ENCODE measurements around the gene WNK2.
A peak's percentile ranks its signal among the peaks of the same experiment; 100 is the strongest.
"Not testable (repeated sequence)": the region's sequence is repeated elsewhere in the genome, so short reads cannot be mapped to it uniquely, and the experiment has no call there.

The WNK2 gene

DNA sequence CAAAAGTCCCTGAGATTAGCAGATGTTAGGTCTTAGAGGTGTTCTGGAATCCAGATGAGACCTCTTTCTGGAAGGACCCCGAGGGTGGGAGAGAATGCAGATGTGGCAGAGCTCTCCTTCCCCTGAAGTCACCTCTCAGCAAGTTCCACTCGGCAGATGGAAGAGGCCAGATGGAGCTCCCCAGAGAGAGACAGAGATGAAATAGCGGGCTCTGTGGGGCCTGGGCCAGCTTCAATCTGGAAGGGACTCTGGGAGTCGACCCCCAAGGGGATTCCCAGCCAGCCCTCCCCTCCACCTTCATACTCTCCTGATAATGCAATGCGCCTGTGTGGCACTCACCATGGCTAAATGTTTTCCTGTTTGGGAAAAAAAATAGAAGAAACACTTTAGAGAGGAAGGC is 60.2 kb downstream of the WNK2 start:
- intact Hi-C loops (cut with DNase I), result no loop called here
- DNase-seq, result no peak

DNA sequence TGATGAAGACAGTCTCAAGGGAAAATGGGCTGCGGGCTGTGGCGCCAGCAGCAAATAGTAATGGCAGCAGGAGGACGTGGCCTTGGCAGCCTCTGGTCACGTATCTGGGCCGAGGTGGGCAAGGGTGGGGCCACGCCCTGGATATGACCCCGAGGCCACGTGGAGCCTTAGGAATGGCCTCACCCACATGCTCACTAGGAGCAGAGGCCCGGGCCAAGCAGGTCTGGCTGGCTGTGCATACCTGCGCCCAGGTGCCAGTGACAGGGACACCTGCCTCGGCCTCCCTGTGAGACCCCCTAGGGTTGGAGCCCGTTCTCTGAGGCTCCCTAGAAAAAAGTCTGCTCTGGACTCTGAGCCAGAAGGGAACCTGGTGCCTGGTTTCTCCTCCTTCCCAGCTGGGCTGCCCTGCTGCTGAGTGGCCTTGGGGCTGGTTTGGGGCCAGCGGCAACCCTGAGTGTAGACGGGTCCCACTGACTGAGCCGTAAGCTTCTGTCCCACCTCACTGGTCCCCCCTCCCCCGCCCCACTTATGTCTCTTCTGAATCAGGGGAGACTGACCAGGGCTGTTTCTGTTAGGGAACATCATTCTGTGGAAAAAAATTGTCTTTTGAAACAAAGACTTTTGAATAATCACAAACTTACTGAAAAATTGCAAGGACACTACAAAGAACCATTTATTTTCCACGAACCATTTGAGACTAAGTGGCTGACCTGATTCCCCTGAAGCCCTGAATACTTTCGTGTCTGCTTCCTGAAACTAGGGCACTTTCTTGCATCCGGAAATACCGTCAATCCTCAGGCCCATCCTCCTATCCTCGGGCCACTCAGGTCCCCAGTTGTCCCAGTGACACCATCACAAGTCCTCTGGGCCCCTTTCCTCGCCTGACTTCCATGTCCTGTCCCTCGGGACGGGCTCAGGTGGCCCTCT is 60.8 kb downstream of the WNK2 start:
- no peak for DNase-seq
- intact Hi-C loops (cut with DNase I), result no loop called here

DNA sequence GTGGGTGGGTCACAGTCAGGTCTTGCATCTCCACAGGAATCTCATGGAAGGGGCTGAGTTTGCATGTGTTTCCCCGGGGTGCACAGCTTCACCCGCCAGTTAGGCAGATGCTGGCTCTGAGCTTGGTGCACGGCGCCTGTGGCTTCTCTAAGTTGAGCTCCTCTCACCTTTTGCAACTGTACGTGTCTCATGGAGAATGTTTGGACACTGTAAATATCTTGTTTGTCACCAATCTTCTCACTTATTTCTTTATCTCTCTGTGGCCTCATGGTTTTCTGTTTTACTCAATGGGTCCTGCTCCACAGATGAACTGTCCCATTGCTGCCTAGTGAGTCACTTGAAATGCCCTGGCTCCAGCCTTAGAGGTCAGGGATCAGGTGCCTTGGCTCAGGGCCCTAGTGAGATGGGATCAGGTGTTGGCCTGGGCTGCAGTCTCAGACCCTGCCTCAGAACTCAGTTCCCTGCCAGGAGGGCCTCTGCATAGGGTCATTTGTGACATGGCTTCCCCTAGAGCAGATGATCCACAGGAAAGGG is 61.6 kb downstream of the WNK2 start:
- DNase-seq, result no peak
- intact Hi-C loops (cut with DNase I), result no loop called here

DNA sequence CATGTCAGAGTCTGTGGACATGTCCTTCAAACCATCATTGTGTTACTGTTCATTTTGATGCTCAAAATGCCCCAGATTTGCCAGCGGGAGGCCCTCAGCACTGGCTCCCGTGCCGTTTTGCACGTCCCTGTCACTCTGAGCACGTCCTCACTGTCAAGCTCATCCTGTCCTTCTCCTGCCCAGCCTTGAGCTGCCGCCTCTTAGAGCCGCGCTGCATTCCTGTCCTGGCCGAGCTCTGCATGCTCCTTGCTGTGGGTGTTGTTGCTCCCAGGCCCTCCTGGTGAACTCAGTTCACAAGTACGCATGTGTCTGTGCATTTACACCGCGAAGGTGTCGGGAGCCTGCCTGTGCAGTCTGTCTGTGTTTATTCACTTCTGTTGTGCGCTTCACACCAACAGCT is 62.2 kb downstream of the WNK2 start:
- no peak for DNase-seq
- intact Hi-C loops (cut with DNase I), result no loop called here

DNA sequence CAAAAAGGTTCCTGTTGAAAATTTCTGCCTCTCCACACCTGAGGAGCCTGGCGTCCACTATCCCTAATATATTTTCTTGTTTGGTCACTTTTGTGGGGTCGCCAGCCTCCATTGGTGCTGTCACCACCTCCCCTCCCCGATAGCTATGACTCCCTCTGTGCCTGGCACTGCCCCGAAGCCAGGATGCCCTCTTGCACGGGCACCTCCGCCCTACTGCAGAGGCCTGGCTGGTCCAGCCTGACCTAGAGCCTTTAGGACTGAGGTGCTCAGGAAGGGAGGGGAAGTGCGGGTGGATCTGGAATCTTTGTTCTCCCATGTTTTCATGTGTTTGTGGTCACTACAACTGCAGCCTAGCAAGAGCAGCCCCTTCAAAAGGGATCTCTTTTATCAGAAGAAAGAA is 62.6 kb downstream of the WNK2 start:
- intact Hi-C loops (cut with DNase I), result no loop called here
- DNase-seq, result no peak

DNA sequence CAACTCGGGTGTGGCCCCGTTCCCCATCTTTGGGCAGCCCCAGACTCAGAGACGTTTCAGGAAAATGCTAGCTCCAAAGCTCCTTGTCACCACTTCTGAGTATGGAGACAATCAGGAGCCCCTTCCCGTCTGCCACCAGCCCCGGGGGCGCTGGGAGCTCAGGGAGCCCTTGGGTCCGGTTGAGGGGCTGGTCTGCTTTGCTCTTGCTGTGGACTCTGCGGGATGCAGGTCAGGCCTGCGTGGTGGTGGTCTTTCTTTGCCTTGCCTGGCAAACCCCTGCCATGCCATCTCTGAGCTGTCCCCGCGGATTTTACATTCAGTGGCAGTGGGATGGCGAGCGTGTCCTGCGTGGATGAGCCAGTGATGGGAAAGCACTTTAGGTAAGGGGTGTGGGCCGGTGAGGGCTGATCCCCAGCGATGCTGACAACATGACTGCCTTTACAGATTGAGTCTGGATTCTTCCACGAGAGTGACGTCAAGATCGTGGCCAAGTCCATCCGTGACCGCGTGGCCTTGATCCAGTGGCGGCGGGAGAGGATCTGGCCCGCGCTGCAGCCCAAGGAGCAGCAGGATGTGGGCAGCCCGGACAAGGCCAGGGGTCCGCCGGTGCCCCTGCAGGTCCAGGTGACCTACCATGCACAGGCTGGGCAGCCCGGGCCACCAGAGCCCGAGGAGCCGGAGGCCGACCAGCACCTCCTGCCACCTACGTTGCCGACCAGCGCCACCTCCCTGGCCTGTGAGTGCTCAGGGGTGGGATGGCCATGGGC is 63.3 kb downstream of the WNK2 start:
- intact Hi-C loops (cut with DNase I), result no loop called here
- DNase-seq, result no peak

DNA sequence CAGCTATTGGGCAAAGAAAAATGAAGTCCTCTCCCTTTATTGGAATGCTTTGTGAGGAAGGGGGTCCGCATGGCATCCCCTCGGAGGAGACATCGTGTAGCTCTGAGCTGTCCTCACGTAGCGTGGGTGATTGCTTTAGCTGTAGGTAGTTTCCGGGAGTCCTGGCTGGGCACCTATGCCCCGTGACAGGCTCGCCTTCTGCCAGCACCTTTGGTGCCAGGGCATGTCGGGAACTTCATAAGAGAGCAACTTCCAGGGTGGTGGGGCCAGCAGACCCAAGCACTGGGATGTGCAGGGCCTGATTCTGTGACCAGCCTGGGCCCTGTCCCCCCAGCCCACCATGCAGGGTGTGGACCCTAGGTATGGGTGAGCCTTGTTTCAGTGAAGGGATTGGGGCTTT is 64.0 kb downstream of the WNK2 start:
- intact Hi-C loops (cut with DNase I), result no loop called here
- DNase-seq, result no peak

DNA sequence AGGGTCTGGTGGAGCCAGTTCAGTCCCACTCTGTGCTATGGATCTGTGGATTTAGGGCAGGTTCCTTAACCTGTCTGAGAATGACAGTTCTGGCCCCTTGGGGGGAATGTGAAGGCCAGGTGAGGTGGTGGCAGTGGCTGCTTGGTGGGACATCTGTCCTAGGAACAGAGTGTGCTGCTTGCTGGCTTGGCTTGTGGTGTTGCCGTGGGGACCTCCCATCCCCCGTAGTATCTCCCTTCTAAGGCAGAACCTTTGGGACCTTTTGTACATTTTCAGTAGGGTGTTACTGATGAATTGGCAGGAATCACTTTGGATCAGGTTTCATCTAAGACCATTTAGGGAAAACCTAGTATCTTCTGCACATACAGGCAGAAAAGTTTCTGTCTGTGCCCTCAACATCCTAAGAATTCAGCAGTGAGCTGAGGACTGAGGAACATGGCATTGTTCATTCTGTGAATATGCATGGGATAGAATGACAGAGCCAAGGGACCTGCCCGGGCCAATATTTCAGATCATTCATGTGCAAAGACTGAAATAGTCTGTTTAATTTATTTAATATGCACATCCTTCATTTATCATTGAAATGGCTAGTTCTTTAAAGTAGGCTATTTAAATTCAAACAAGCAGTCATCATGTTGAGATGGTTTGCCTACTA is 64.6 kb downstream of the WNK2 start:
- no peak for DNase-seq
- intact Hi-C loops (cut with DNase I), result no loop called here

DNA sequence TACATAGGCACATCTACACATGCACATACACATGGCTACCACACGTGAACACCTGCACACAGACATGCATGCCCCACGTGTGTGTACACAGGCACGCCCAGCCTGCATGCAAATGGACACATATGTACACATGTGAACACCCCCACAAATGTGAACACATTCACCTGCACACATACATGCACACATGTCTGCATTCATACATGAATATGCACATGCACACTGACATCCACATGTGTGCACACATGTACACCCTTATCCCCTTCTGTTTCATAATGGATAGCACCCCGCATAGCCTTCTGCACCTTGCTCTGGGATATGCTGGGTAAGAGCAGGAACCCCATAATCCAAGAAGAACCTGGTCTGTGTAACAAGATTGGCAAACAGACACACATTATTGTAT is 66.2 kb downstream of the WNK2 start:
- DNase-seq, result no peak
- intact Hi-C loops (cut with DNase I), result no loop called here

DNA sequence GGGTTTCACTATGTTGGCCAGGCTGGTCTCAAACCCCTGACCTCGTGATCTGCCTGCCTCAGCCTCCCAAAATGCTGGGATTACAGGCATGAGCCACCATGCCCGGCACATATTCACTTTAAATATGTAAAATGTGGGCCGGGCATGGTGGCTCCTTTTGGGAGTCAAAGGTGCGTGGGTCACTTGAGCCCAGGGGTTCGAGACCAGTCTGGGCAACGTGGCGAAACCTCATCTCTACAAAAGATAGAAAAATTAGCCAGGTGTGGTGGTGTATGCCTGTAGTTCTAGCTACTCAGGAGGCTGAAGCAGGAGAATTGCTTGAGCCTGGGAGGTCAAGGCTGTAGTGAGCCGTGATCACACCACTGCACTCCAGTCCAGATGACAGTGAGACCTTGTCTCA is 67.4 kb downstream of the WNK2 start:
- intact Hi-C loops (cut with DNase I); DNase-seq: not testable (repeated sequence)

DNA sequence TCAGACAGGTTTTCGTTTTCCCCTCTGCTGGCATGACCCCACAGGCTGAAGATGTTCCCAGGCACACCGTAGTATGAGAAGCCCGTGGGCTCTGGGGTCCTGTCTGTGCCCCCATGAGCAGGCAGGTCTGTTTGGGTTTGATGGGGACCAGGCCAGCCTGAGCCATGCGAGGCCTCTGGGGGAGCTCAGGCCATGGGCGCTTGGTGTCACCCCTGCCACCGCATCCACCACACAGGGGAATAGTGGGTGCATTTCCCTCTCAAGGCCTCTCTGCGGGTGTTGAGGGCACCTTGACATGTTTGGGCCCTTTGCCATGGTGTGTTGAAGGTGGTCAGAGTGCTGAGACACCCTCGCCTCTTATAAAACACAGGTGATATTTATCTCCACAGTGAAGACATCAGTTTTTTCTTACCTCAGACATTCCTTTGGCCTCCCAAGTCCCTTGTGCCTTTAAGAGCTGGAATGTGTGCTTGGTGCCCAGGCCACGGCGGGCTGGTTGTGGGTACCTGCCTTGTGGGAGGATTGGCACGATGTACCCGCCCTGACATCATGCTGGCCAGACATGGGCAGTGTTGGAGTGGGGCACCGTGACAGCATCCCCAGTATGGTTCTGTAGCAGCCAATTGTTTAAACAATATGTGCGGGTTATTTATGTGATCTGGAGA is 68.3 kb downstream of the WNK2 start:
- intact Hi-C loops (cut with DNase I), result no loop called here
- peak in 1 of 42 donors; percentile 15 for DNase-seq

DNA sequence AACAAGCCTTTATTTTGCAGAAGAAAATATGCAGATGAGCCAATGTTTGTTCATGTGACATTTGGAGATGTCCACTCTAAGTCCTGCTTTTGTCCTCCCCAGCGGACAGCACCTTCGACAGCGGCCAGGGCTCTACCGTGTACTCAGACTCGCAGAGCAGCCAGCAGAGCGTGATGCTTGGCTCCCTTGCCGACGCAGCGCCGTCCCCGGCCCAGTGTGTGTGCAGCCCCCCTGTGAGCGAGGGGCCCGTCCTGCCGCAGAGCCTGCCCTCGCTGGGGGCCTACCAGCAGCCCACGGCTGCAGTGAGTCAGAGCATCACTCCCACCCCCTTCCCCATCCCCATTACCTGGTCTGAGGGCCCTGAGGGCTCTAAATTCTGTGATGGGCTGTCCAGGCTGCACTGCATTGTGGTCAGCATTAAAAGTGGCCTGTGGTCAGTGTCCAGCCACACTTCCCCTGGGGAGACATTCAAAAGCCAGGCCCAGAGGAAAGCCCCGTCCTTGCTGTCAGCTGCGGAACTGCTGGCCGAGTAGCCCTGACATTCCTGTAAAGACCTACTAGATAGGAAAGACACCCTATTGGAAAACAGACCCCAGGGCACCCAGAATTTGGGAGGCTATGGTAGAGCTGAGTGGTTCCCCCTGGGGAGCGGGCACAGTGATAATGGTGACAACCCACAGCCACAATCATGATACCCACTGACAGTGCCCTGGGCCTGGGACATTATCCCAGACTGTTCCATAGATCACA is 69.0 kb downstream of the WNK2 start:
- peak in 1 of 42 donors; percentile 11 for DNase-seq
- intact Hi-C loops (cut with DNase I), result no loop called here

DNA sequence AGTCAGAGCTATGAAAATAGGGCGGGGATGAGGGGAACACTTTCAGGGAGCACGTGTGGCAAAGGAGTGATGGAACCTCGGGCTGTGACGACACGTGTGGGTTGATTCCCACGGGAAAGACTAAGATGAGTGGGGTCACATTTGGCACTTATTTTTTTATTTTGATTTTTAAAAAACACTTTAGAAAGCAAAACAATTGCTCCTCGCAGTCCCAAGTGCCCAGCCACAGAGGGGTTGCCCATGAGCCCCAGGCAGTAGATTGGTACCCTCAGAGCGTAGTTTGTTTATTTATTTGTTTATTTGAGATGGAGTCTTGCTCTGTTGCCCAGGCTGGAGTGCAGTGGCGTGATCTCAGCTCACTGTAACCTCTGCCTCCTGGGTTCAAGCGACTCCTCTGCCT is 69.7 kb downstream of the WNK2 start:
- intact Hi-C loops (cut with DNase I), result no loop called here
- DNase-seq, result peak in 2 of 42 donors; percentile 10 to 12

DNA sequence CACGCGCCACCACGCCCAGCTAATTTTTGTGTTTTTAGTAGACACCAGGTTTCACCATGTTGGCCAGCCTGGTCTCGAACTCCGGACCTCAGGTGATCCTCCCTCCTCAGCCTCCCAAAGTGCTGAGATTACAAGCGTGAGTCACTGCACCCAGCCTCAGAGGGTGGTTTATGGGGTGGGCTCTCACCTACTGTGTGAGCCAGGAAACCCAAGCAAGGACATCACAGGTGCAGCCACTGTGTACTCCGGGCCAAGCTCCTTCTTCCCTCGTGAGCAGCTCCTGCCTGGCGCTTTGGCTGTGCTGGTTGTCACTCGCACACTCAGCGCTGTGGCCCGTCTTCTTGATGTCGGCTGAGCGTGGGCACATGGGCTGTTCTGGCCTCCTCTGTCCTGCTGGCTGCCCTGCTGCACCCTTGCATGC is 70.1 kb downstream of the WNK2 start:
- DNase-seq, result peak in 9 of 42 donors; percentile 3 to 30 (median 15)
- intact Hi-C loops (cut with DNase I), result no loop called here

DNA sequence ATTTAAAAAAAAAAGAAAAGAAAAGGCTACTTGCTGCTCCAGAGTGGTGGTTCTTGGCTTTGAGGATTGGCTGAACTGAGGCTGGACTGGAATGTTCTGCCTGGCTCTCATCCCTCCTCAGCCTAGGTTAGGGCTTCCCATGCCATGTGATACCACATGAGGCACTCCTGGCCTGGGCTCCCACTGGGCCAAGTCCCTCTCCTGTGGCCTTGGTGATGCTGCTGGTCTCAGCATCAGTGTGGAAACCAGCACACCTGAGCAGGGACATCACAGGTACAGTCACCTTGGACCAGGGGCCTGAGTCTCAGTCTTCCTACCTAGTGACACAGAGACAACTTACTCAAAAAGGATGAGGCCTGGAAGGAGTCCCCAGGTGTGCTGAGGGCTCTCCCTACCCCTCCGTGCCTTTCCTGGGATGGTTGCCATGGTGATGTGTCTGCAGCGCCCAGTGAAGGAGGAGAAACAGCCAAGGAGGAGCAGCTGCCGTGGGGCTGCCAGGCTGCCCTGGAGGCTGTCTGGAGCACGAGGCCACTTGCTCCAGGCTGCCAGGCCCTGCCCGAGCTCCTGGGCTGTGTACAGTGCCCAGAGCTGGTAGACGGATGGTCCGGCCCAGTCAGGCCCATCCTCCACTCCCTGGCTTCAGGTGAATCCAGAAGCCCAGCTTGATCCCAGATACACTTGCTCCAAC is 71.0 kb downstream of the WNK2 start:
- peak in 29 of 42 donors; percentile 9 to 60 (median 31) for DNase-seq
- intact Hi-C loops (cut with DNase I), result no loop called here

DNA sequence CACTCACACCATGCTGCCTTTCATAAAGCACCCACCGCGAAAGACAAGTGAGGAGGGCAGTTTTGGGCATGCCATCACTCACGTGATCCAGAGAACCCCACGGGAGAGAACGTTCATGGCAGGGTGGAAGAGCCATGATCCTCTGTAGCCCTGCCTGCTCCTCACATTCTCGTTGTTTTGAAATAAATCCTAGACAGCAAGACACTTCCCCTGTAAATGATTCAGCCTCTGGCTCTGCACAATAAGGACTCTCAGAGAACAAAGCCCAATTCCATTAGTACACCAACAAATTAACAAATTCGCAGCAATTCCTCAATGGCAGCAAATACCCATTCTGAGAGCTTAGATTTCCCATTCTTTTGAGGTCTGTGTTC is 71.5 kb downstream of the WNK2 start:
- intact Hi-C loops (cut with DNase I), result no loop called here

DNA sequence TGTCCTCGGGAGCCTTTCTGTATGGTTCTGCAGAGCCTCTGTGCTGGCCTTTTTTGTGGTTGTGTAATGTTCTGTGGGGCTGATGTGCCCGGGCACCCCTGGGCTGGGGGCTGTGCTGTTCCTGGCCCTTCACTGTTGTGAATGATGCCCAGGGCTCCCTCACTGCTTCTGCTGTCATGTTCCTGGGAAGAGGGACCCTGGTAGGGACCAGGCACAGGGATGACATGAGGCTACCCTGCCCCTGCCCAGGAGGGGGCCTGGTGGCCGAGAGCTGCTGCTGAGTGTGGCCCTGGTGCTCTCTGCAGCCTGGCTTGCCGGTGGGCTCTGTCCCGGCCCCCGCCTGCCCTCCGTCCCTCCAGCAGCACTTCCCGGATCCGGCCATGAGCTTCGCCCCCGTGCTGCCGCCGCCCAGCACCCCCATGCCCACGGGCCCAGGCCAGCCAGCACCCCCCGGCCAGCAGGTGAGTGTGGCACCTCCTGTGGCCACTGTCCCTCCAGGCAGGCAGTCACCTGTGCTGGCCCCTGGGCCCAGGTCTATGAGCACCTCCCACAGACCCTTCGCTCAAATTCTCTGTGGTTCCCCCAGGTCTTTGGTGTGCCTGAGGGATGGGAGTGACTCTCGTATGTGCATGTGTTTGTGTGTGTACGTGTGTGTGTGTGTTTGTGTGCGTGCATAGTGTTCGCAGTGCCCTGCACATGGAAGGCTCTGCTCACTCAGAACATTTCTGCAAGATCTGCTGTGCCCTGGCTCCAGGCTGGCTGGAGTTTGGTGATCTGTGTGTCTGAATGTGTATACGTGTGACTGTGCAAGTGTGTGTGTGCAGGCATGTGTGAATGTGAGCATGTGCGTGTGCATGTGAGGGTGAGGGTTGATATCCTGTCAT is 72.3 kb downstream of the WNK2 start:
- intact Hi-C loops (cut with DNase I), result no loop called here
- DNase-seq, result peak in 17 of 42 donors; percentile 1 to 37 (median 7)

More for the DNA sequence above, 71.5 kb downstream of the WNK2 start:
- DNase-seq, result peak in 1 of 42 donors; percentile 9
